ENCODE measurements around the gene RABGAP1L. TPM values are rescaled to one million over a fixed set of nuclear protein-coding genes. Genes with fewer than 3 reads are reported as not detected.

RABGAP1L gene
- total and polyA plus RNA-seq, 2 donors (not counting 3 experiments of a cell fraction or from before 2014, with no cell fraction given), result 6.4 to 22.2 TPM

GRCh38 chr1:174364996-174365736 lies 205.8 kb downstream of the RABGAP1L start:
- no peak for DNase-seq (ENCODE audit: low read depth, low spot score)
- no peaks in the 10 kb centered on the region for H3K9me3 ChIP-seq (replicated peaks; ENCODE audit: control insufficient read depth, insufficient read depth, low read length)
- CTCF ChIA-PET, result no interaction called here
- no peaks in the 10 kb centered on the region for H3K4me1 ChIP-seq (ENCODE audit: control insufficient read depth, extremely low read depth, insufficient read depth, low read length)
- no peaks in the 10 kb centered on the region for H4K20me1 ChIP-seq (replicated peaks; ENCODE audit: control insufficient read depth, extremely low read depth, insufficient read depth, low read length)
- POLR2A ChIA-PET, result no interaction called here
- H3K27ac ChIP-seq (ENCODE audit: insufficient read depth, low read depth, low read length), result no peak overlapping the region
- H3K4me3 ChIP-seq (replicated peaks in 1 of 3; ENCODE audit: insufficient read depth in 1 of 3, low read depth in 1 of 3, low read length in 3 of 3), result no peak overlapping the region
- no peak for FAIRE-seq
- intact Hi-C loops (cut with micrococcal nuclease), result no loop called here
- BruUV-seq (replicated peaks), result no TSS peak
- no peak overlapping the region for H3K9ac ChIP-seq (replicated peaks; ENCODE audit: extremely low read depth, insufficient read depth, low read length)
- TF ChIP-seq CTCF (IDR thresholded peaks at IDR 0.05; ENCODE audit: extremely low read depth in 1 of 2, insufficient read depth in 1 of 2, low read depth in 1 of 2, low read length in 2 of 2), result no peak
- no peak for TF ChIP-seq FOS (IDR thresholded peaks at IDR 0.05; ENCODE audit: borderline replicate concordance, insufficient read depth, low read length)
- TF ChIP-seq POLR2A (IDR thresholded peaks at IDR 0.05; ENCODE audit: low read depth, low read length), result no peak
- TF ChIP-seq MAX (IDR thresholded peaks at IDR 0.05; ENCODE audit: insufficient read depth, insufficient read length), result no peak
- no peak for TF ChIP-seq JUN (IDR thresholded peaks at IDR 0.05; ENCODE audit: borderline replicate concordance, insufficient read depth, insufficient read length, low read depth)
- TF ChIP-seq GATA2 (IDR thresholded peaks at IDR 0.05; ENCODE audit: insufficient read depth, insufficient read length, low read depth, low read length), result no peak
- TF ChIP-seq MYC (IDR thresholded peaks at IDR 0.05; ENCODE audit: low read depth, low read length), result no peak
- no peak for TF ChIP-seq POLR2AphosphoS5 (IDR thresholded peaks at IDR 0.05; ENCODE audit: insufficient read depth, low read depth, low read length)
- TF ChIP-seq EZH2 (IDR thresholded peaks at IDR 0.05; ENCODE audit: borderline replicate concordance, low read depth, low read length, severe bottlenecking), result no peak
- H3K79me2 ChIP-seq (ENCODE audit: control insufficient read depth, insufficient read depth, low read length), result no peaks in the 10 kb centered on the region
- no peaks in the 10 kb centered on the region for H3K9me1 ChIP-seq (replicated peaks; ENCODE audit: control insufficient read depth, extremely low read depth, insufficient read depth, low read length)
- dilution Hi-C loops (cut with MboI; ENCODE audit: extremely low pct_ligation_motif_present, low sequenced_read_pairs), result no loop called here
- H3K36me3 ChIP-seq (ENCODE audit: control insufficient read depth in 2 of 2, extremely low read depth in 1 of 2, insufficient read depth in 2 of 2, low read length in 2 of 2), result no peaks in the 10 kb centered on the region
- no peak overlapping the region for H2AFZ ChIP-seq (ENCODE audit: low read depth, low read length)
- H3K27me3 ChIP-seq (ENCODE audit: control insufficient read depth in 2 of 2, insufficient read depth in 2 of 2, low read length in 2 of 2), result no peaks in the 10 kb centered on the region
- no peak overlapping the region for H3K4me2 ChIP-seq (ENCODE audit: insufficient read depth, low read length)

All from endothelial cell of umbilical vein (primary cell).